HG02678 (cell line): ENCODE data around the gene ATF2.
"Not testable (repeated sequence)": the region's sequence is repeated elsewhere in the genome, so short reads cannot be mapped to it uniquely, and the experiment has no call there.

Source experiments
- ATAC-seq: cut with Tn5 transposase; IDR thresholded peaks from one replicate; pipeline ENCODE4 v1.9.1; 2021; ENCODE audit warnings: mild to moderate bottlenecking, moderate library complexity; ENCODE audit not compliant: unreplicated experiment

Gene ATF2

GRCh38 chr2:175167076-175167791 is 769 bp downstream of the ATF2 start:
- no peak for ATAC-seq

- no peak for ATAC-seq
These were observed 1.7 kb downstream of the ATF2 start for GRCh38 chr2:175166216-175166824.

- no peak for ATAC-seq
These were observed 3.8 kb downstream of the ATF2 start for GRCh38 chr2:175164235-175164634.

- no peak for ATAC-seq
These were observed 9.1 kb downstream of the ATF2 start for GRCh38 chr2:175158894-175159293.

GRCh38 chr2:175156534-175156933 is 11.5 kb downstream of the ATF2 start:
- ATAC-seq = no peak

- peak; percentile 66 for ATAC-seq
These were observed 13.3 kb downstream of the ATF2 start for GRCh38 chr2:175154661-175155082.

GRCh38 chr2:175152242-175152641 is 15.8 kb downstream of the ATF2 start:
- peak; percentile 77 for ATAC-seq

GRCh38 chr2:175151791-175152190 is 16.2 kb downstream of the ATF2 start:
- ATAC-seq = no peak

GRCh38 chr2:175147186-175147585 is 20.8 kb downstream of the ATF2 start:
- ATAC-seq = no peak

GRCh38 chr2:175143678-175144077 is 24.3 kb downstream of the ATF2 start:
- ATAC-seq = no peak

- no peak for ATAC-seq
These were observed 24.8 kb downstream of the ATF2 start for GRCh38 chr2:175143191-175143590.

- ATAC-seq = no peak
These were observed 27.7 kb downstream of the ATF2 start for GRCh38 chr2:175140332-175140731.

- no peak for ATAC-seq
These were observed 30.2 kb downstream of the ATF2 start for GRCh38 chr2:175137793-175138192.

- ATAC-seq = peak; percentile 84
These were observed 31.4 kb downstream of the ATF2 start for GRCh38 chr2:175136334-175137215.

GRCh38 chr2:175135862-175136261 is 32.1 kb downstream of the ATF2 start:
- ATAC-seq = no peak

GRCh38 chr2:175135177-175135576 is 32.8 kb downstream of the ATF2 start:
- ATAC-seq = no peak

GRCh38 chr2:175131252-175131651 is 36.8 kb downstream of the ATF2 start:
- ATAC-seq = no peak

GRCh38 chr2:175126661-175127060 is 41.3 kb downstream of the ATF2 start:
- ATAC-seq = no peak

GRCh38 chr2:175123254-175123653 is 44.7 kb downstream of the ATF2 start:
- ATAC-seq = no peak

- peak; percentile 72 for ATAC-seq
These were observed 56.8 kb downstream of the ATF2 start for GRCh38 chr2:175111200-175111657.

- ATAC-seq = not testable (repeated sequence)
These were observed 59.9 kb downstream of the ATF2 start for GRCh38 chr2:175108091-175108490.

- no peak for ATAC-seq
These were observed 60.9 kb downstream of the ATF2 start for GRCh38 chr2:175107146-175107545.
